ENCODE data around the gene XRN2.
A peak's percentile ranks its signal among the peaks of the same experiment; 100 is the strongest.
"Not testable (repeated sequence)": the region's sequence is repeated elsewhere in the genome, so short reads cannot be mapped to it uniquely, and the experiment has no call there.

Gene XRN2

GRCh38 chr20:21352703-21353102 is 49.6 kb downstream of the XRN2 start:
- DNase-seq = no peak

- peak; percentile 48 for DNase-seq
These were observed 50.1 kb downstream of the XRN2 start for GRCh38 chr20:21353236-21353635.

- DNase-seq = no peak
These were observed 52.9 kb downstream of the XRN2 start for GRCh38 chr20:21355981-21356380.

- DNase-seq = no peak
These were observed 53.3 kb downstream of the XRN2 start for GRCh38 chr20:21356386-21356785.

- DNase-seq = peak; percentile 15
These were observed 54.7 kb downstream of the XRN2 start for GRCh38 chr20:21357844-21358243.

- no peak for DNase-seq
These were observed 55.6 kb downstream of the XRN2 start for GRCh38 chr20:21358737-21359136.

GRCh38 chr20:21360705-21361104 is 57.6 kb downstream of the XRN2 start:
- peak; percentile 85 for DNase-seq

GRCh38 chr20:21361266-21361665 is 58.1 kb downstream of the XRN2 start:
- DNase-seq = peak; percentile 90

GRCh38 chr20:21364413-21364812 is 61.3 kb downstream of the XRN2 start:
- no peak for DNase-seq

GRCh38 chr20:21365771-21366170 is 62.6 kb downstream of the XRN2 start:
- DNase-seq = no peak

- DNase-seq = not testable (repeated sequence)
These were observed 63.1 kb downstream of the XRN2 start for GRCh38 chr20:21366273-21366672.

- no peak for DNase-seq
These were observed 65.7 kb downstream of the XRN2 start for GRCh38 chr20:21368791-21369190.

- DNase-seq = no peak
These were observed 68.1 kb downstream of the XRN2 start for GRCh38 chr20:21371193-21371592.

GRCh38 chr20:21372016-21372415 is 68.9 kb downstream of the XRN2 start:
- no peak for DNase-seq

- DNase-seq = no peak
These were observed 70.3 kb downstream of the XRN2 start for GRCh38 chr20:21373436-21373835.

- no peak for DNase-seq
These were observed 73.5 kb downstream of the XRN2 start for GRCh38 chr20:21376626-21377025.

- no peak for DNase-seq
These were observed 74.6 kb downstream of the XRN2 start for GRCh38 chr20:21377701-21378100.

- no peak for DNase-seq
These were observed 75.1 kb downstream of the XRN2 start for GRCh38 chr20:21378259-21378658.

GRCh38 chr20:21380711-21381110 is 77.6 kb downstream of the XRN2 start:
- no peak for DNase-seq

GRCh38 chr20:21381619-21382018 is 78.5 kb downstream of the XRN2 start:
- no peak for DNase-seq

- DNase-seq = no peak
These were observed 81.3 kb downstream of the XRN2 start for GRCh38 chr20:21384308-21384892.

- no peak for DNase-seq
These were observed 83.0 kb downstream of the XRN2 start for GRCh38 chr20:21386111-21386510.

- DNase-seq = no peak
These were observed 84.4 kb downstream of the XRN2 start for GRCh38 chr20:21387528-21387927.

GRCh38 chr20:21388566-21388965 is 85.4 kb downstream of the XRN2 start:
- peak; percentile 9 for DNase-seq

- peak; percentile 6 for DNase-seq
These were observed 86.2 kb downstream of the XRN2 start for GRCh38 chr20:21389368-21389767.

GRCh38 chr20:21390768-21391167 is 87.6 kb downstream of the XRN2 start:
- DNase-seq = no peak
